CD14-positive monocyte (primary cell): ENCODE measurements around the gene VSTM2L. TPM values are rescaled to one million over a fixed set of nuclear protein-coding genes. Genes with fewer than 3 reads are reported as not detected.
A peak's percentile ranks its signal among the peaks of the same experiment; 100 is the strongest.

Experiments used
- DNase-seq, 3 donors: peaks; one replicate each; pipeline ENCODE4 v3.0.0-alpha.2; 2011 to 2022
- H2AFZ ChIP-seq: 2 replicates; pipeline ENCODE4 v1.6.0; 2012; ENCODE audit warnings: mild to moderate bottlenecking, low read depth, low read length, inconsistent platforms; ENCODE audit not compliant: insufficient read depth, poor library complexity, severe bottlenecking
- H3K27ac ChIP-seq, 2 donors: 1 replicate in 1 of 2; 2 replicates in 1 of 2; pipeline ENCODE4 v1.5.1; 2012 to 2013; ENCODE audit warnings: low read length in 2 of 2, control low read depth in 1 of 2, inconsistent platforms in 1 of 2, low read depth in 1 of 2, mild to moderate bottlenecking in 1 of 2
- H3K27me3 ChIP-seq, 2 donors: one replicate each; pipeline versions ENCODE4 v1.6.0 to v1.6.1; 2011 to 2013; ENCODE audit warnings: low read length in 2 of 2; ENCODE audit not compliant: control insufficient read depth in 2 of 2, insufficient read depth in 2 of 2
- H3K36me3 ChIP-seq, 2 donors: replicated peaks in 1 of 2; 1 replicate in 1 of 2; 2 replicates in 1 of 2; pipeline versions ENCODE4 v1.5.1 to v1.6.1; 2012 to 2013; ENCODE audit warnings: low read length in 2 of 2, control low read depth in 1 of 2, inconsistent platforms in 1 of 2, mild to moderate bottlenecking in 1 of 2; ENCODE audit not compliant: insufficient read depth in 2 of 2, control insufficient read depth in 1 of 2
- H3K4me1 ChIP-seq, 2 donors: 1 replicate in 1 of 2; 2 replicates in 1 of 2; pipeline versions ENCODE4 v1.5.1 to v1.6.1; 2012 to 2013; ENCODE audit warnings: low read length in 2 of 2, control low read depth in 1 of 2, inconsistent platforms in 1 of 2, mild to moderate bottlenecking in 1 of 2, moderate library complexity in 1 of 2; ENCODE audit not compliant: insufficient read depth in 2 of 2, control insufficient read depth in 1 of 2
- H3K4me2 ChIP-seq: replicated peaks from 2 replicates; pipeline ENCODE3; 2012; ENCODE audit warnings: low read length, moderate library complexity, mild to moderate bottlenecking; ENCODE audit not compliant: poor library complexity, severe bottlenecking; ENCODE audit errors: extremely low read depth
- H3K4me3 ChIP-seq, 3 experiments: fragments of 200-600 bp in 1 of 3; sonication (generic) in 1 of 3; replicated peaks in 1 of 3; 1 replicate in 2 of 3; 2 replicates in 1 of 3; pipeline ENCODE4 v1.5.1; 2011 to 2013; ENCODE audit warnings: low read length in 3 of 3, mild to moderate bottlenecking in 3 of 3, control low read depth in 2 of 3, low read depth in 2 of 3, inconsistent platforms in 1 of 3, moderate library complexity in 1 of 3
- H3K79me2 ChIP-seq: 2 replicates; pipeline ENCODE4 v1.6.0; 2012; ENCODE audit warnings: mild to moderate bottlenecking, control low read depth, inconsistent platforms, low read length, moderate library complexity; ENCODE audit not compliant: insufficient read depth
- H3K9ac ChIP-seq: 2 replicates; pipeline ENCODE4 v1.6.0; 2017; ENCODE audit warnings: low read length, mild to moderate bottlenecking; ENCODE audit not compliant: insufficient read depth, poor library complexity, severe bottlenecking
- H3K9me3 ChIP-seq, 2 donors: replicated peaks in 1 of 2; 1 replicate in 1 of 2; 2 replicates in 1 of 2; pipeline versions ENCODE4 v1.5.1 to v1.6.1; 2012 to 2013; ENCODE audit warnings: low read length in 2 of 2, control low read depth in 1 of 2; ENCODE audit not compliant: control insufficient read depth in 1 of 2, insufficient read depth in 1 of 2
- H4K20me1 ChIP-seq: 2 replicates; pipeline ENCODE4 v1.6.0; 2012; ENCODE audit warnings: mild to moderate bottlenecking, low read length, control low read depth, moderate library complexity; ENCODE audit not compliant: insufficient read depth
- H3K27ac Mint-ChIP-seq, 7 donors: one replicate each; pipeline ENCODE4 v1.8.0; 2020; ENCODE audit warnings: mild to moderate bottlenecking in 7 of 7, mixed read lengths in 7 of 7, moderate library complexity in 6 of 7, inconsistent platforms in 2 of 7
- H3K27me3 Mint-ChIP-seq, 3 donors: one replicate each; pipeline ENCODE4 v1.8.0; 2021 to 2022; ENCODE audit warnings: low read depth in 3 of 3, mild to moderate bottlenecking in 3 of 3, mixed read lengths in 3 of 3, moderate library complexity in 3 of 3, inconsistent platforms in 1 of 3
- H3K36me3 Mint-ChIP-seq, 2 donors: one replicate each; pipeline ENCODE4 v1.8.0; 2020; ENCODE audit warnings: mixed read lengths in 2 of 2, inconsistent platforms in 1 of 2, mild to moderate bottlenecking in 1 of 2
- H3K4me1 Mint-ChIP-seq: one replicate; pipeline ENCODE4 v1.8.0; 2020; ENCODE audit warnings: mild to moderate bottlenecking, mixed read lengths
- H3K4me3 Mint-ChIP-seq, 2 donors: one replicate each; pipeline ENCODE4 v1.8.0; 2020; ENCODE audit warnings: mild to moderate bottlenecking in 2 of 2, mixed read lengths in 2 of 2, moderate library complexity in 1 of 2
- H3K9me3 Mint-ChIP-seq, 7 donors: one replicate each; pipeline ENCODE4 v1.8.0; 2020 to 2022; ENCODE audit warnings: mixed read lengths in 7 of 7, mild to moderate bottlenecking in 6 of 7, moderate library complexity in 6 of 7, inconsistent platforms in 2 of 7
- CTCF ChIP-seq: fragments of 200-600 bp; IDR thresholded peaks from one replicate; pipeline ENCODE4 v1.8.0; 2022; ENCODE audit warnings: antibody characterized with exemption, mild to moderate bottlenecking
- WGBS: methylation state at CpG from one replicate; pipeline ENCODE4 v1.1.5; 2013; ENCODE audit warnings: missing lambda C conversion rate; ENCODE audit not compliant: insufficient coverage; 5-methylcytosine and 5-hydroxymethylcytosine counted together
- intact Hi-C, 2 donors: fragments of 100-400 bp; cut with micrococcal nuclease; formaldehyde crosslinking; loops; one replicate each; pipeline versions ENCODE4 v1.15.0 to v1.15.1; 2023
- polyA plus RNA-seq, 3 donors: library from polyadenylated mRNA; depleted of rRNA in 1 of 3; unstranded in 2 of 3; stranded (reverse) in 1 of 3; fragments of 300-500 nt in 2 of 3; fragments of >200 nt in 1 of 3; fragmentation: Illumina TruSeq in 2 of 3; gene quantifications; 1 replicate in 2 of 3; 2 replicates in 1 of 3; pipeline ENCODE4 v1.2.3, GENCODE V29; 2012 to 2021

The VSTM2L gene
- polyA plus RNA-seq, 3 donors, result not detected

- Mint-ChIP-seq H3K27me3 (peaks cover 59 to 100% (median 84%) of the 10 kb centered on the region in 3 donors), H3K36me3 (peaks cover 0 to 2% of the 10 kb centered on the region in 2 donors), H3K4me1 (peaks cover 7% of the 10 kb centered on the region), H3K27ac (peak overlapping the region in 1 of 7 donors; percentile 46), H3K4me3 (peak overlapping the region in 1 of 2 donors; percentile 65), H3K9me3 (peaks cover 0 to 27% (median 2%) of the 10 kb centered on the region in 7 donors)
- no peak overlapping the region for H3K27ac ChIP-seq
- H3K27me3 ChIP-seq, result peaks cover 19 to 80% of the 10 kb centered on the region in 2 donors
- no peaks in the 10 kb centered on the region for H3K36me3 ChIP-seq
- intact Hi-C loops, result no loop called here
- H3K4me3 ChIP-seq, result no peak overlapping the region
- no peak overlapping the region for H3K9ac ChIP-seq
- peaks cover 0 to 7% of the 10 kb centered on the region in 2 donors for H3K9me3 ChIP-seq
- no peak for DNase-seq
- H3K4me2 ChIP-seq, result no peak overlapping the region
- no peaks in the 10 kb centered on the region for H4K20me1 ChIP-seq
- H2AFZ ChIP-seq, result no peak overlapping the region
- H3K4me1 ChIP-seq, result peaks cover 0 to 3% of the 10 kb centered on the region in 2 donors
- TF ChIP-seq CTCF, result no peak
- 44% methylated on average over 10 of the region's 21 CpGs for WGBS
- H3K79me2 ChIP-seq, result no peaks in the 10 kb centered on the region
Measured at GRCh38 chr20:37915800-37916570, 13.1 kb downstream of the VSTM2L start.

- Mint-ChIP-seq H3K36me3 (peaks cover 0 to 2% of the 10 kb centered on the region in 2 donors), H3K4me1 (peaks cover 7% of the 10 kb centered on the region), H3K27me3 (peaks cover 58 to 88% (median 71%) of the 10 kb centered on the region in 3 donors), H3K27ac (no peak overlapping the region), H3K4me3 (peak overlapping the region in 1 of 2 donors; percentile 65), H3K9me3 (peaks cover 0 to 27% (median 2%) of the 10 kb centered on the region in 7 donors)
- Histone ChIP-seq H3K79me2 (no peaks in the 10 kb centered on the region), H3K4me2 (no peak overlapping the region), H3K27me3 (peaks cover 19 to 72% of the 10 kb centered on the region in 2 donors), H4K20me1 (no peaks in the 10 kb centered on the region), H3K9ac (no peak overlapping the region), H2AFZ (no peak overlapping the region), H3K4me3 (no peak overlapping the region), H3K36me3 (no peaks in the 10 kb centered on the region), H3K27ac (no peak overlapping the region), H3K4me1 (peaks cover 0 to 3% of the 10 kb centered on the region in 2 donors), H3K9me3 (peaks cover 0 to 7% of the 10 kb centered on the region in 2 donors)
- intact Hi-C loops, result no loop called here
- WGBS, result 0% methylated on average over 5 of the region's 12 CpGs
- TF ChIP-seq CTCF, result no peak
- no peak for DNase-seq
Measured at GRCh38 chr20:37917461-37917860, 14.5 kb downstream of the VSTM2L start.
